CD4-positive, alpha-beta T cell treated with Interleukin-21 for 1 hour (primary cell): ENCODE measurements around the gene LGALS9C.
"Not testable (repeated sequence)": the region's sequence is repeated elsewhere in the genome, so short reads cannot be mapped to it uniquely, and the experiment has no call there.

Source experiments
- DNase-seq: peaks from one replicate; pipeline ENCODE4 v3.0.0-alpha.2; 2020

Gene LGALS9C

DNA sequence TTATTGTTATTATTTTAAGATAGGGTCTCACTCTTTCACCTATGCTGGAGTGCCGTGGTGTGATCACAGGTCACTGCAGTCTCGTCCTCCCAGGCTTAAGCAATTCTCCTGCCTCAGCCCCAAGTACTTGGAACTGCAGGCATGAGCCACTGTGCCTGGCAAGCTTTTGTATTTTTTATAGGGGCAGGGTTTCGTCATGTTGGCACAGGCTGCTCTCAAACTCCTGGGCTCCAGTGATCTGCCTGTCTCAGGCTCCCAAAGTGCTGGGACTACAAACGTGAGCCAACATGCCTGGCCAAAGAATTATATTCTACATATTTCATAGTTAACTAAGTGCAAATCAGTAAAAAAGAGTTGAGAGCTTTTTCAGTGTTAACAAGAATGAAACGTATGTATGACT, 65.6 kb downstream of the LGALS9C start:
- not testable (repeated sequence) for DNase-seq

DNA sequence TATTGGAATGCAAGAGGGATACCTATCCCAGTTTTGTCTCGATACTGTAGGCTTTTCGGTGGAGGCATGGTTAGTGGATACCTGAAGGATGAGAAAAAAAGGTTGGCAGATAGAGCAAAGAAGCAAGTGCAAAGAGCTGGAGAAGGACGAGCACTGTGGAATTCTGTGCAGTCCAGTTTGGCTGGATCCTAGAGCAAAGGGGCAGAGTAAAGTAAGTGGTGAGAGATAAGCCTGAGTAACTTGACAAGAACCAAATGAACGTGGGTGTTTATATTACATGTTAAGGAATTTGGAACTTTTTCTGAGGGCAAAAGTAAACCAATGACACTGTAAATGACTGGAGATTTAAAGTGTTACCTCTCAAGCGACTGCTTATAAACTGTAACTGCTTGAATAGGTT, 66.3 kb downstream of the LGALS9C start:
- DNase-seq, result not testable (repeated sequence)
